NOMO-1 (cell line): ENCODE results near the gene MN1.

Source experiments
- DNase-seq, 2 experiments: peaks; one replicate each; lab custom pipeline; 2025; ENCODE audit not compliant: unreplicated experiment in 2 of 2; lab: John Stamatoyannopoulos, UW

Gene MN1

DNA sequence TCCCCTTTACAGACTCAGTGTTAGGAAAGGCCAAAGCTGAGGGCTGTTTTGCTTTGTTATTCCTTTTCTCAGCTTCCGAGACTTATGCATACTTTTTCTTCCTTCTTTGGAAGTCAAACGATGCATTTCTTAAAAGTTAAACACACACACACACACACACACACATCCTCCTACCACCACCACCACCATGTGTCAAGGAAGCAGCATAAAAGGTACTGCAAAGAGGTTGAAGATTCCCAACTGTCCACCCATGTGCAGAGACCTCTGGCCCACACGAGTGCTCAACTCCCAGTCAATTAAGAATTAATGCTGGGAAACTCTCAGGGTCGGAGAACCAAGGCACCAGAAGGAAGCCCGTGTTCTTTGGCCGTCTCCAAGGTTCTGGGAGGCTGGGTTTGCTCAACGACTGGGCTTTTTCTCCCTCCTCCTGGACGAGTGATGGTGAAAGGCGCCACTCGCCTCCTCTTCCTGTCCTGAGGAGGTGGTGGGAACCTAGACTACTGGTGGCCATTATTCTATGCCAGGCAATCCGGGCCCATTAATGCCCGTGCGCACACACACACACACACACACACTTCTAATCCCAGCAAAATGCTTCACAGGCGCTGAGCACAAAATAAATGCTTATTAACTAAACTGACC is 15.1 kb downstream of the MN1 start:
- DNase-seq = no peak

GRCh38 chr22:27785831-27786230 is 15.7 kb downstream of the MN1 start:
- DNase-seq = no peak

DNA sequence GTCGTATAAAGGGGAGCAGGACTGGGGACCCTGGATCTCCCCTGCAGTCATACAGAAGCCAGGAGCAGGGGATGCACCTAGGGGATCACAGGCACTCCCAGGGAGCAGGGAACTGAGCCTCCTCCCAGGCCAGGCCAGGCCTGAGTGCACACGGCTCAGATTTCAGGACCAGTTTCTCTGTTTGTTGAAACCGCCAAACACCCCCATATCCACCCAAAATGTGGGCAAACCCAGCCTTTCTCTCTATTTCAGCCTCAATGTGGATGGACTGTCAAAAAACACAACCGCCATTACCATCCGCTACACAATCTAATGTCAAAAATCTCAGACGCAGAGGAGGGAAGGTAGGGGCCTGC is 17.5 kb downstream of the MN1 start:
- no peak for DNase-seq

DNA sequence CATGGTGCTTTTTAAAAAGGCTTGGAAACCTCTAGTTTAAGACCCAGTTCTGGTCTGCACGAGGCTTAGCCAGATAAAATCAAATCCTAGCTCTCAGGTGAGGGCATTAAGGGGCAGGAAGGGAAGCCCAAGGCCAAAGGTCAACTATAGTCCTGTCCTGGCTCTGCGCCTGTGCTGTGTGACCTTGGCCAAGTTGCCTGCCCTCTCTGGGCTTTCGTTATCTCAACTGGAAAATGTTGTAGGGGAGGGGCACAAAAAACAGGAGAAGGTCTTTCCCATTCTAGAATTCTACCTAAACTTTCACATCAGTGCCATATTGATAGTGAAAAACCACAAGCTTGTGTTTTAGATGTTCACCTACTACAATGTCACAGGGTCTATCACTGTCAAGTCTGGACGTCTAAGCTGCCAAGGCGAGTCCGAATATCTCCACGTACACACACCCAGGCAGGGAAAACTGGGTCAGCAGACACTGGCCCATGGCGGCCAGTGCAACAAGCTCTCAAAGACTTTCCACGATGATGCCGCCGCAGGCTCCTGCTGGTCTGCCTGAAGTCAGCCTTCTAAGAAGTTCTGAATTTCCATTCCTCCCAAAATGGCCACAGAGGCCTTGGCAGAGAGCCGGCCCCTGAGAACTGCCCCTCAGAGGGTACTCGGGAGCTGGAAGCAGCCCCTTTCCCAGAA is 18.0 kb downstream of the MN1 start:
- no peak for DNase-seq

DNA sequence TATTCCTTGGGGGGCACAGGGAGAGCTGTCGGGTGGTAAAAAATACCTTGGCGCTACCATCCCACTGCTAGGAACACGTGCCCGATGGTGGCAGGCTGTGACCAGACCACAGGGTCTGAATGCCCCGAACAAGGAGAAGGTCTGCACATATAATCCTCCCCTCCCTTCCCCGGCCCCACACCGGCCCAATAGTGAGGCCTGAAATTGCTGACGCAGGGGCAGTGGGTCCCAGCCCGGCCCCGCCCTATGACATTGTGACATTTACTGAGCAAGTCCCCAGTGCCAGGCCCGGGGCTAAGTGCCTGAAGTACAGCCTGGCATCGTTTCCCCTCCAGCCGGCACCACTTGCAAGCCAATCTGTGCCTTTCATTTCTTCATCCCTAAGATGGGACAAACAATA is 19.5 kb downstream of the MN1 start:
- DNase-seq = no peak

DNA sequence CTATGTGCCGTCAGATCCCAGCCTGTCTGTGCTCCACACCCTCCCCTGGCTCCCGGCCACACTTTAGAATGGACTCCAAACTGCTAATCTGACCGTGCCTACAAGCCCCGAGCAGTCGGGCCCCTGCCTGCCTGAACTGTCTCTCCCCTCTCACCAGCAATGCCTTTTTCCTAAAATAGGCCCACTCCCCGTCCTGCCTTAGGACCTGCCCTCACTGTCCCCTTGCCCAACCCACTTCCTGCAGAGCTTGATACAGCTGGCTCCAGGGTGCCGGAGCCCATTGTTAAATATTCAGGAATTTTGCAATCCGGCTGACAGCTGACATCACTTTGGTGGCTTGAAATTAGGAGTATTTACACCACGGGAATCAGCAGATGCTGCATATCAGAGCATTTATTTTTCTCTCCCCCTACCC is 21.4 kb downstream of the MN1 start:
- no peak for DNase-seq

DNA sequence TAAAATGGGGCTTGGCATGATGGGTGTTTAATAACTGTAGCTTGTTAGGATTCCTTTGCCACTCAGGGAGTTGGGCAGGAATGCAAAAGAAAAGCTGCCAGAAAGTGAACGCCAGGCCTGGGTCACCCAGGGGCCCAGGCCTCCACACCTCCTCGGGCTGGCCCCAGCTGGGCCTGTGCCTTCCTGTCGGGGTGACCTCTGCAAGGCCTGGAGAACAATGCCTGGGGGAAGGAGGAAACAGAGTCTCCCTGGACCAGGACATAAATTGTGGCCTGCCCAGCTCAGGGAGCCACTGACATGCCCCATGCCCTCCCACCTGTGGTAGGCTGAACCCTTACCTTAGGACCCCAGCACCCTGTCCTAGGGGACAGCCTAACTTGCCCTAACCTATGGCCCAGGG is 21.9 kb downstream of the MN1 start:
- DNase-seq = no peak

GRCh38 chr22:27778294-27779090 is 23.1 kb downstream of the MN1 start:
- no peak for DNase-seq

GRCh38 chr22:27777128-27777527 is 24.4 kb downstream of the MN1 start:
- no peak for DNase-seq

DNA sequence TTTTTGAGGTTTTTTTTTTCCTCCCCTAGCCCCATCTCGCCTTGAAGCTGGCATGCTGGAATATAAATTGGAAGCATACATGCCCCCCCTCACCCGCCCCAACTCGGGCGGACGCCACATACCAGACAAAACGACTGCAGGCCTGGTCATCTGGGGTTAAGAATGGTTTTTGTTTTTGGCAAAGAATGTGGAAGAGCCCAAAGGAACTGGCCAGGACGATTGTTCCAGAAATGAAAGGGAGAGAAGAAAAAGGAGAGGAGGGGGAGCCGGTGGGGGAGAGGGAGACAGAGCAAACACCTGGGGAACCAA is 25.0 kb downstream of the MN1 start:
- DNase-seq = no peak

DNA sequence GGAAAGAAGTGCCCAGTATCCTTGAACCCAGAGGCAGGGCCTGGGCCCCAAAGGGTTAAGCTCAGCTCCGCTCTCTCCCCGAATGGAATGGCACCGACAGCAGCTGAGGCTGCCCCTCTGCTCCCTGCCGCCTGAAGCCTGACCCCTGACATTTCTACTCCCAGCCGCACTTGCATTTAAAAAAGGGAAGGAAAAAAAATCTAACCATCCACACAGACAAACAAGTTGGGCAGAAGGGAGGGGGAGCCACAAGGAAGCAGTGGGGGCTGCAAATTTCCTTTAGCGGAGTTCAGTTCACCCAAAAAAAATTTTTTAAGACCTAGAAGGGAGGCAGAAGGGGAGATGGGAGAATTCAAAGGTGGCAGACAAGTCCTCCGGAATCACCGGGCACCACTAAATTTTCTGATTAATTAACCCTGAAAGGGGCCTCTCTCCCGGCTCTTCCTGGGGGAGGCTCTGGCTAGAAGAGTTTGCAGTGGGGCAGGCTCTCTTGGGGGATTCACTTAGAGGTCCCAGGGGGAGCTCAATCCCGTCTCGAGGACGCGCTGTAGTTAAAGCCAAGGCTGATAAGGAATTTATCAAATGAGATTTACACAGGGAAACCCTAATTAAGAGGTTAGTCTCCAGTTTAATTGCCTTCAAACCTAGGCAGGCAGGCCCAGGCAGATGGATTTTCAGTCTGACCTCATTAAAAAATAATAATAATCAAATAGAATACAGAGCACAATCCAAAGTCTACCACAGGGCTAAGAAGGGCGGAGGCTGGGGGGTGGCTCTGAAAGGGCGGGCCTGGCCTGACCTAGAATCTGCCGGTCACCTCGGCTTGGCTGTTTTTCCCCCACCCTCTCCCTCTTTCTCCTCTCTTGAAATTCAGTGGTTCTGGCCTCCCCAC is 25.6 kb downstream of the MN1 start:
- no peak for DNase-seq

DNA sequence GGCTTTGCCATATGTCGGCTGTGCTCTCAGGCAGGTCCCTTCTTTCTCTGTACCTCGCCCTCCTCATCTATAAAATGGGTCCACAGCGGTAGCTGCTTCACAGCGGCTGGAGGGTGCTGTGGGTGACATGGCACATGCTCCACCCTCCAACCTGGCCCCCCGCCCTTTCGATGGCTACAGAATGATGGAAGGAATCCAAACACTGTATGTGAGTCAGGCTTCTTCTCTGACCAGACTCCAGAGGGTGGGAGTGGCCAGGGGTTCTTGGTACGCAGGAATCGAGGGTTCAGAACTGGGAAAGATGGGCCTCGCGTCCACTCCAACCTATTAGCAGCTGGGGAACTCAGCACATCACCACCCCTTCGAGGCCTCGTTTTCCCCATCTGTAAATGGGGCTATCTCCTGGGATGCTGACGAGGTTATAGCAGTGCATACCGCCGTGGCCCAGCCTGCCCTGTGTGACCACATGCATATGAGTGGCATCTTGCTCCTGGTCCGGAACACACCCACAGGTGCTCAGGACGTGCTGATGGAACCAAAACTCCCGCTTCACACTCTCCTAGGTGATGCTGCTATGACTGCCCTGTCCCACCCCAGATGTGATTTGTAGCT is 26.4 kb downstream of the MN1 start:
- DNase-seq = no peak

- no peak for DNase-seq
These were observed 27.4 kb downstream of the MN1 start for GRCh38 chr22:27774200-27774599.

DNA sequence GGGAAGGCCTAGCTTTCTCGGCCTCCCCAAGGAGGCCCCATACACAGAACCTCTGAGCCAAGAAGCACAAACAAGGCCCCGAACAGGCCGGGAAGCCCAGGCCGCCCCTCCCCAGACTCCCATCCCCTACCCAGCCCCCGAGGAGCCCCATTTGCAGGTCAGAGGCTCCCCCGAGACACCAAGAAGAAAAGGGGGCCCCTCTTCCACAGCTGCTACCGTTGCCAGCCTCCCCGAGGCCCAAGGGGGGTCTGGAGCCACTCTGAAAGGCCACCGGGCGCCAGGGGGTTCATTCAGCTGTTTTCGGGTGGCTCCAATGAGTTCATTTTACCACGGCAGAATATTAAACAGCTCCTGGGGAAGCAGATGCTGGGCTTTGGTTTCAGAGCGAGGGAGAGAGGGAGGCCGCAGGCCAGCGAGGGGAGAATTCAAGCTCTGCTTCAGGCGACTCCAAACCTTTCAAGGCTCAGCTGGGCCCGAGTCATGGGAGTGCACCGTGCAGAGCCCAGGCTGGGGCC is 28.5 kb downstream of the MN1 start:
- no peak for DNase-seq

GRCh38 chr22:27772081-27772983 is 29.2 kb downstream of the MN1 start:
- DNase-seq = no peak

GRCh38 chr22:27771637-27772036 is 29.9 kb downstream of the MN1 start:
- DNase-seq = no peak

DNA sequence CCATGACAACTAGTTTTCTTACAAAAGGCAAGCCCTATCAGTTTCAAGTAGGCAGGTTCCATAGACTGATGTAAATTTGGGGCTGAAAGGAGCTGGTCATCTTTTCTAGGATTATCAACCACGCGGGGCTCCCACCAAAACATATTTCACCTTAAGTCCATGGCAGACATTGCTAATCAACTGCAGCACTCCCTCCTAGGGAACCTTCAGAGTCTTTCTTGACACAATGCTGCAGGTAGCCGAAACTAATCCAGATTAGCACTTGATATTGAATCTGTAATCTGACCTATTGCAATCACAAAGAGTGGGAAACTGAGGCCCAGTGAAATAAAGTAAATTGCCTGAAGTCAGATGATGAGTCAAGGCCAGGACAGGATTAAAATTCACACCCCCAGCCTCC is 32.5 kb downstream of the MN1 start:
- no peak for DNase-seq

DNA sequence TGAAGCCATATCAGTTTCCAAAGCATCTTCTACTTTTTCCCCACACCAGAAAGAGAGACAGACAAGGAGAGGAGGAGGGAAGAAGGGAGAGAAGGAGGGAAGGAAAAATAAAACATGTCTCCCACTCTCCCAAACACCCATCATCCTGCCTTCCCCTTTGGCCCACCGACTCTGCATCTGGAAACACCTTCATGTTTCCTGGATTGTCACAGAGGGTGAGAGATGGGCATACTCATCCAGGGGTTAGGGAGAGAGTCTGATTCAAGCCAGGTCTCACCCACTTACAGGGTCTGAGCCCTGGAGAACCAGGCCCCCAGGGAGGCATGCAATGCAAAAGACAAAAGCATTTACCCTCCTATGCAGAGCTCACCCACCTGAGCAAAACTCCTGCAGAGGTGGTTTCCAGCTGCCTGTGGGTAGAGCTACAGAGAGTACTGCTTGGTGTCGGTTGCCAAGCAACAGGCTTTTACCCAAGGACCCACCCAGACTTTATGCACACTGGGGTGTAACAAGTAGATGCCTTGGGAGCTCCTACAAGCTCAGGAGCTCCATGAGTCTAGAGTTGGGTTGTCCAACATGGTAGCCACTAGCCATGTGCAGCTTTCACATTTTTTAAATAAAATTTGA is 33.4 kb downstream of the MN1 start:
- no peak for DNase-seq

DNA sequence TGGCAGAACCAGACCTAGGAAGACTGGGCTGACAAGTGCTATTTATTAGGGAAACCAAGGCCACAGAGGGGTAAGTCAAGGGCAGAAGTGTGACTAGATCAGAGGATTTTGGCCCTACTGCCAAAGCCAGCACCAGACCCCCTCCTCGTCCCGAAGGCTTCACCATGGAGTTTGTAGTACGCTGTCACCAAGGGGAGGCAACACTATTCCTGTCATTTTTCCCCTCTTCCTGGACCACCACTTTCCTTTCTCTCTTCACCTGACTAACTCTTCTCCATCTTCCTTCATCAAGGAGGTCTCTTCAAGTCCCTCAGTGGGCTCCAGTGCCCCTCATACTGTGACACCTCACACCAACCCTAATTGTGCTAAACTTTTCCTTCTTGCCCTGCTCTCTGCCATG is 34.9 kb downstream of the MN1 start:
- DNase-seq = no peak
